T-helper 1 cell treated with Interleukin-12 subunit alpha and Interleukin-12 subunit beta and Interleukin-4 antibody, amounts not matched to agents 30 μg/mL and 1 μg/mL, for 36 hours (primary cell): ENCODE results near the gene RGR.

Experiments used
- H3K27ac Mint-ChIP-seq: one replicate; pipeline ENCODE4 v1.8.0; 2021; ENCODE audit warnings: mild to moderate bottlenecking, mixed read lengths
- H3K27me3 Mint-ChIP-seq: one replicate; pipeline ENCODE4 v1.8.0; 2021; ENCODE audit warnings: low read depth, mixed read lengths
- H3K36me3 Mint-ChIP-seq: one replicate; pipeline ENCODE4 v1.8.0; 2021; ENCODE audit warnings: low read depth, mixed read lengths
- H3K4me1 Mint-ChIP-seq: one replicate; pipeline ENCODE4 v1.8.0; 2021; ENCODE audit warnings: low read depth, mixed read lengths
- H3K4me3 Mint-ChIP-seq: one replicate; pipeline ENCODE4 v1.8.0; 2021; ENCODE audit warnings: mild to moderate bottlenecking, moderate library complexity, mixed read lengths
- H3K9me3 Mint-ChIP-seq: one replicate; pipeline ENCODE4 v1.8.0; 2021; ENCODE audit warnings: mixed read lengths

RGR gene

GRCh38 chr10:84244651-84245270 lies at the start of gene RGR:
Gene RGR, plus strand, starts transcription at chr10:84245053. Its CDS starts 38 bp downstream, at chr10:84245091.
- peaks cover 13% of the 10 kb centered on the region for H3K27me3 Mint-ChIP-seq
- H3K4me3 Mint-ChIP-seq = no peak within 1 kb of the TSS
- no peak within 1 kb of the TSS for H3K27ac Mint-ChIP-seq
- H3K4me1 Mint-ChIP-seq = no peaks in the 10 kb centered on the region
- H3K9me3 Mint-ChIP-seq = no peaks in the 10 kb centered on the region
- H3K36me3 Mint-ChIP-seq = no peaks in the 10 kb centered on the region

- peaks cover 68% of the 10 kb centered on the region for H3K27me3 Mint-ChIP-seq
- H3K36me3 Mint-ChIP-seq = peaks cover 2% of the 10 kb centered on the region
- no peaks in the 10 kb centered on the region for H3K9me3 Mint-ChIP-seq
- H3K4me3 Mint-ChIP-seq = no peak overlapping the region
- no peak overlapping the region for H3K27ac Mint-ChIP-seq
- H3K4me1 Mint-ChIP-seq = peaks cover 4% of the 10 kb centered on the region
Observed at GRCh38 chr10:84196083-84196482, 48.8 kb upstream of the RGR start.

GRCh38 chr10:84196941-84197340 lies 47.9 kb upstream of the RGR start:
- no peaks in the 10 kb centered on the region for H3K4me1 Mint-ChIP-seq
- no peak overlapping the region for H3K27ac Mint-ChIP-seq
- no peak overlapping the region for H3K4me3 Mint-ChIP-seq
- no peaks in the 10 kb centered on the region for H3K9me3 Mint-ChIP-seq
- peaks cover 2% of the 10 kb centered on the region for H3K36me3 Mint-ChIP-seq
- H3K27me3 Mint-ChIP-seq = peaks cover 59% of the 10 kb centered on the region

GRCh38 chr10:84197643-84198042 lies 47.2 kb upstream of the RGR start:
- Mint-ChIP-seq H3K4me1 (no peaks in the 10 kb centered on the region), H3K27ac (no peak overlapping the region), H3K36me3 (no peaks in the 10 kb centered on the region), H3K9me3 (no peaks in the 10 kb centered on the region), H3K4me3 (no peak overlapping the region), H3K27me3 (peaks cover 55% of the 10 kb centered on the region)

GRCh38 chr10:84198206-84198915 lies 46.5 kb upstream of the RGR start:
- H3K27me3 Mint-ChIP-seq = peaks cover 48% of the 10 kb centered on the region
- no peak overlapping the region for H3K27ac Mint-ChIP-seq
- no peak overlapping the region for H3K4me3 Mint-ChIP-seq
- no peaks in the 10 kb centered on the region for H3K36me3 Mint-ChIP-seq
- H3K4me1 Mint-ChIP-seq = no peaks in the 10 kb centered on the region
- no peaks in the 10 kb centered on the region for H3K9me3 Mint-ChIP-seq

- Mint-ChIP-seq H3K27me3 (peaks cover 34% of the 10 kb centered on the region), H3K4me1 (no peaks in the 10 kb centered on the region), H3K4me3 (no peak overlapping the region), H3K36me3 (no peaks in the 10 kb centered on the region), H3K27ac (no peak overlapping the region), H3K9me3 (no peaks in the 10 kb centered on the region)
Observed at GRCh38 chr10:84200537-84201243, 44.2 kb upstream of the RGR start.

GRCh38 chr10:84201244-84201606 lies 43.6 kb upstream of the RGR start:
- H3K36me3 Mint-ChIP-seq = no peaks in the 10 kb centered on the region
- peaks cover 29% of the 10 kb centered on the region for H3K27me3 Mint-ChIP-seq
- no peak overlapping the region for H3K27ac Mint-ChIP-seq
- no peak overlapping the region for H3K4me3 Mint-ChIP-seq
- no peaks in the 10 kb centered on the region for H3K4me1 Mint-ChIP-seq
- H3K9me3 Mint-ChIP-seq = no peaks in the 10 kb centered on the region

GRCh38 chr10:84201682-84202081 lies 43.2 kb upstream of the RGR start:
- Mint-ChIP-seq H3K27me3 (peaks cover 26% of the 10 kb centered on the region), H3K4me1 (no peaks in the 10 kb centered on the region), H3K36me3 (no peaks in the 10 kb centered on the region), H3K9me3 (no peaks in the 10 kb centered on the region), H3K4me3 (no peak overlapping the region), H3K27ac (no peak overlapping the region)

- H3K27ac Mint-ChIP-seq = no peak overlapping the region
- H3K27me3 Mint-ChIP-seq = peaks cover 26% of the 10 kb centered on the region
- H3K36me3 Mint-ChIP-seq = no peaks in the 10 kb centered on the region
- H3K4me3 Mint-ChIP-seq = no peak overlapping the region
- no peaks in the 10 kb centered on the region for H3K9me3 Mint-ChIP-seq
- no peaks in the 10 kb centered on the region for H3K4me1 Mint-ChIP-seq
Observed at GRCh38 chr10:84202349-84202748, 42.5 kb upstream of the RGR start.

- Mint-ChIP-seq H3K4me1 (no peaks in the 10 kb centered on the region), H3K9me3 (no peaks in the 10 kb centered on the region), H3K27ac (no peak overlapping the region), H3K27me3 (peaks cover 16% of the 10 kb centered on the region), H3K4me3 (no peak overlapping the region), H3K36me3 (no peaks in the 10 kb centered on the region)
Observed at GRCh38 chr10:84204122-84204521, 40.7 kb upstream of the RGR start.

- no peak overlapping the region for H3K4me3 Mint-ChIP-seq
- no peak overlapping the region for H3K27ac Mint-ChIP-seq
- no peaks in the 10 kb centered on the region for H3K9me3 Mint-ChIP-seq
- no peaks in the 10 kb centered on the region for H3K4me1 Mint-ChIP-seq
- H3K27me3 Mint-ChIP-seq = peaks cover 16% of the 10 kb centered on the region
- no peaks in the 10 kb centered on the region for H3K36me3 Mint-ChIP-seq
Observed at GRCh38 chr10:84204610-84205009, 40.2 kb upstream of the RGR start.

- no peaks in the 10 kb centered on the region for H3K36me3 Mint-ChIP-seq
- peaks cover 15% of the 10 kb centered on the region for H3K27me3 Mint-ChIP-seq
- H3K27ac Mint-ChIP-seq = no peak overlapping the region
- no peaks in the 10 kb centered on the region for H3K4me1 Mint-ChIP-seq
- no peaks in the 10 kb centered on the region for H3K9me3 Mint-ChIP-seq
- no peak overlapping the region for H3K4me3 Mint-ChIP-seq
Observed at GRCh38 chr10:84205049-84205852, 39.6 kb upstream of the RGR start.

- no peaks in the 10 kb centered on the region for H3K4me1 Mint-ChIP-seq
- no peaks in the 10 kb centered on the region for H3K36me3 Mint-ChIP-seq
- no peak overlapping the region for H3K4me3 Mint-ChIP-seq
- H3K27me3 Mint-ChIP-seq = peaks cover 11% of the 10 kb centered on the region
- no peaks in the 10 kb centered on the region for H3K9me3 Mint-ChIP-seq
- H3K27ac Mint-ChIP-seq = no peak overlapping the region
Observed at GRCh38 chr10:84205853-84206525, 38.9 kb upstream of the RGR start.

- Mint-ChIP-seq H3K4me1 (no peaks in the 10 kb centered on the region), H3K27ac (no peak overlapping the region), H3K36me3 (no peaks in the 10 kb centered on the region), H3K9me3 (no peaks in the 10 kb centered on the region), H3K27me3 (peaks cover 11% of the 10 kb centered on the region), H3K4me3 (no peak overlapping the region)
Observed at GRCh38 chr10:84208023-84208422, 36.8 kb upstream of the RGR start.
